ENCODE data around the gene AARS2. TPM values are rescaled to one million over a fixed set of nuclear protein-coding genes. Genes with fewer than 3 reads are reported as not detected.
A peak's percentile ranks its signal among the peaks of the same experiment; 100 is the strongest.

The AARS2 gene
- total RNA-seq, 2 donors from 2014 or later: 6.5 to 7.4 TPM

- Histone ChIP-seq H3K27ac (no peak overlapping the region), H3K27me3 (peaks cover 0 to 13% of the 10 kb centered on the region in 2 donors)
- no peak for DNase-seq (ENCODE audit: low spot score)
These were observed 34.1 kb downstream of the AARS2 start for GRCh38 chr6:44278774-44279697.

GRCh38 chr6:44278315-44278714 lies 34.8 kb downstream of the AARS2 start:
- TF ChIP-seq CTCF (IDR thresholded peaks at IDR 0.05): no peak
- Histone ChIP-seq H3K4me3 (no peak overlapping the region), H3K36me3 (no peaks in the 10 kb centered on the region), H3K4me1 (peaks cover 0 to 6% of the 10 kb centered on the region in 2 donors), H3K9me3 (no peaks in the 10 kb centered on the region), H3K27me3 (peaks cover 0 to 13% of the 10 kb centered on the region in 2 donors), H3K27ac (no peak overlapping the region)
- no peak for DNase-seq (ENCODE audit: low spot score)

More at GRCh38 chr6:44278774-44279697, 34.1 kb downstream of the AARS2 start:
- Histone ChIP-seq H3K36me3 (no peaks in the 10 kb centered on the region), H3K4me3 (no peak overlapping the region), H3K9me3 (no peaks in the 10 kb centered on the region), H3K4me1 (peaks cover 0 to 6% of the 10 kb centered on the region in 2 donors)
- no peak for TF ChIP-seq CTCF (IDR thresholded peaks at IDR 0.05)

- no peaks in the 10 kb centered on the region for H3K9me3 ChIP-seq
- H3K27ac ChIP-seq: no peak overlapping the region
- DNase-seq (ENCODE audit: low spot score): no peak
- H3K36me3 ChIP-seq: no peaks in the 10 kb centered on the region
- no peak for TF ChIP-seq CTCF (IDR thresholded peaks at IDR 0.05)
- H3K4me1 ChIP-seq: peaks cover 0 to 6% of the 10 kb centered on the region in 2 donors
- H3K27me3 ChIP-seq: peaks cover 0 to 13% of the 10 kb centered on the region in 2 donors
- H3K4me3 ChIP-seq: no peak overlapping the region
These were observed 35.4 kb downstream of the AARS2 start for GRCh38 chr6:44277763-44278162.

GRCh38 chr6:44276667-44277640 lies 36.2 kb downstream of the AARS2 start:
- peaks cover 0 to 6% of the 10 kb centered on the region in 2 donors for H3K4me1 ChIP-seq
- no peaks in the 10 kb centered on the region for H3K9me3 ChIP-seq
- H3K27ac ChIP-seq: no peak overlapping the region
- H3K4me3 ChIP-seq: no peak overlapping the region
- H3K36me3 ChIP-seq: no peaks in the 10 kb centered on the region
- TF ChIP-seq CTCF (IDR thresholded peaks at IDR 0.05): no peak
- no peak for DNase-seq (ENCODE audit: low spot score)
- H3K27me3 ChIP-seq: peaks cover 0 to 13% of the 10 kb centered on the region in 2 donors

GRCh38 chr6:44275749-44276648 lies 37.1 kb downstream of the AARS2 start:
- Histone ChIP-seq H3K9me3 (no peaks in the 10 kb centered on the region), H3K27ac (no peak overlapping the region), H3K36me3 (no peaks in the 10 kb centered on the region), H3K4me3 (peak overlapping the region; percentile 7 to 39), H3K27me3 (peaks cover 0 to 13% of the 10 kb centered on the region in 2 donors), H3K4me1 (peaks cover 0 to 8% of the 10 kb centered on the region in 2 donors)
- DNase-seq (ENCODE audit: low spot score): no peak
- TF ChIP-seq CTCF (IDR thresholded peaks at IDR 0.05): no peak

Data from right atrium auricular region (tissue), 2 donors.